GM10847 (cell line): ENCODE measurements around the gene FAAP20.

Experiments
- POLR2A ChIP-seq: IDR thresholded peaks from 2 replicates; pipeline ENCODE4 v1.6.1; 2011; ENCODE audit not compliant: insufficient read length; ENCODE audit errors: extremely low read depth

The FAAP20 gene

GRCh38 chr1:2182376-2182775, 12.2 kb downstream of the FAAP20 start:
- TF ChIP-seq POLR2A: no peak

GRCh38 chr1:2181752-2182151, 12.8 kb downstream of the FAAP20 start:
- TF ChIP-seq POLR2A: no peak

GRCh38 chr1:2181271-2181670, 13.3 kb downstream of the FAAP20 start:
- TF ChIP-seq POLR2A: no peak

GRCh38 chr1:2180297-2181245, 14.0 kb downstream of the FAAP20 start:
- no peak for TF ChIP-seq POLR2A

- TF ChIP-seq POLR2A: no peak
Observed at GRCh38 chr1:2179283-2180013, 15.1 kb downstream of the FAAP20 start.

GRCh38 chr1:2178875-2179274, 15.7 kb downstream of the FAAP20 start:
- TF ChIP-seq POLR2A: no peak

GRCh38 chr1:2177946-2178538, 16.5 kb downstream of the FAAP20 start:
- no peak for TF ChIP-seq POLR2A

GRCh38 chr1:2177541-2177940, 17.0 kb downstream of the FAAP20 start:
- no peak for TF ChIP-seq POLR2A

GRCh38 chr1:2176615-2177014, 18.0 kb downstream of the FAAP20 start:
- no peak for TF ChIP-seq POLR2A

GRCh38 chr1:2175681-2176454, 18.7 kb downstream of the FAAP20 start:
- no peak for TF ChIP-seq POLR2A

- no peak for TF ChIP-seq POLR2A
Observed at GRCh38 chr1:2175055-2175414, 19.5 kb downstream of the FAAP20 start.

- no peak for TF ChIP-seq POLR2A
Observed at GRCh38 chr1:2174348-2175054, 20.1 kb downstream of the FAAP20 start.

- no peak for TF ChIP-seq POLR2A
Observed at GRCh38 chr1:2173546-2174347, 20.8 kb downstream of the FAAP20 start.
